Stimulated activated CD4-positive, alpha-beta T cell treated with anti-CD3 and anti-CD28 coated beads, Interleukin-1b, Interleukin-23, amount 100 ng/mL, for 24 hours (primary cell): ENCODE results near the gene TRAF5.
A peak's percentile ranks its signal among the peaks of the same experiment; 100 is the strongest.
"Not testable (repeated sequence)": the region's sequence is repeated elsewhere in the genome, so short reads cannot be mapped to it uniquely, and the experiment has no call there.

Experiments used
- DNase-seq, 4 experiments: peaks; one replicate each; pipeline ENCODE4 v3.0.0-alpha.2; 2020; ENCODE audit warnings: low read depth in 4 of 4, low spot score in 1 of 4

TRAF5 gene

GRCh38 chr1:211345719-211346118, 19.1 kb downstream of the TRAF5 start:
- DNase-seq = no peak

GRCh38 chr1:211347077-211347844, 20.6 kb downstream of the TRAF5 start:
- DNase-seq = no peak

- DNase-seq = no peak
These were observed 21.9 kb downstream of the TRAF5 start for GRCh38 chr1:211348547-211348946.

- no peak for DNase-seq
These were observed 23.1 kb downstream of the TRAF5 start for GRCh38 chr1:211349741-211350140.

GRCh38 chr1:211352055-211352454, 25.4 kb downstream of the TRAF5 start:
- DNase-seq = not testable (repeated sequence)

- no peak for DNase-seq
These were observed 25.8 kb downstream of the TRAF5 start for GRCh38 chr1:211352465-211352864.

GRCh38 chr1:211352985-211353515, 26.4 kb downstream of the TRAF5 start:
- peak in 3 of 4 experiments; percentile 24 to 43 (median 26) for DNase-seq

GRCh38 chr1:211353562-211354212, 27.1 kb downstream of the TRAF5 start:
- no peak for DNase-seq

GRCh38 chr1:211355873-211356272, 29.2 kb downstream of the TRAF5 start:
- DNase-seq = no peak

GRCh38 chr1:211356723-211357407, 30.2 kb downstream of the TRAF5 start:
- no peak for DNase-seq

- no peak for DNase-seq
These were observed 32.1 kb downstream of the TRAF5 start for GRCh38 chr1:211358685-211359084.

GRCh38 chr1:211359876-211360275, 33.2 kb downstream of the TRAF5 start:
- no peak for DNase-seq

GRCh38 chr1:211361202-211361601, 34.6 kb downstream of the TRAF5 start:
- no peak for DNase-seq

- no peak for DNase-seq
These were observed 43.0 kb downstream of the TRAF5 start for GRCh38 chr1:211369640-211370039.

GRCh38 chr1:211370669-211371068, 44.0 kb downstream of the TRAF5 start:
- no peak for DNase-seq

- no peak for DNase-seq
These were observed 44.9 kb downstream of the TRAF5 start for GRCh38 chr1:211371406-211372105.

- no peak for DNase-seq
These were observed 45.8 kb downstream of the TRAF5 start for GRCh38 chr1:211372463-211372862.

GRCh38 chr1:211375146-211375818, 48.6 kb downstream of the TRAF5 start:
- no peak for DNase-seq

GRCh38 chr1:211375949-211376348, 49.3 kb downstream of the TRAF5 start:
- no peak for DNase-seq

- DNase-seq = no peak
These were observed 50.3 kb downstream of the TRAF5 start for GRCh38 chr1:211376807-211377470.
